Astrocyte of the spinal cord (primary cell): ENCODE results near the gene MICOS13.
"Not testable (repeated sequence)": the region's sequence is repeated elsewhere in the genome, so short reads cannot be mapped to it uniquely, and the experiment has no call there.

Source experiments
- DNase-seq: peaks from one replicate; pipeline ENCODE4 v3.0.0; 2011; ENCODE audit warnings: low read depth, low spot score
- H3K4me3 ChIP-seq: 2 replicates; pipeline ENCODE4 v1.5.1; 2011; ENCODE audit warnings: low read depth, mild to moderate bottlenecking, low read length, moderate library complexity
- in situ Hi-C: cut with HindIII; loops from 2 replicates; pipeline ENCODE4 v1.10.0; 2017; ENCODE audit warnings: low sequenced_read_pairs
- TF ChIP-seq, protein P1 (sequence below): IDR thresholded peaks from 2 replicates; pipeline ENCODE4 v1.5.1; 2012; ENCODE audit warnings: low read depth, mild to moderate bottlenecking, low read length, inconsistent platforms

MICOS13 gene

DNA sequence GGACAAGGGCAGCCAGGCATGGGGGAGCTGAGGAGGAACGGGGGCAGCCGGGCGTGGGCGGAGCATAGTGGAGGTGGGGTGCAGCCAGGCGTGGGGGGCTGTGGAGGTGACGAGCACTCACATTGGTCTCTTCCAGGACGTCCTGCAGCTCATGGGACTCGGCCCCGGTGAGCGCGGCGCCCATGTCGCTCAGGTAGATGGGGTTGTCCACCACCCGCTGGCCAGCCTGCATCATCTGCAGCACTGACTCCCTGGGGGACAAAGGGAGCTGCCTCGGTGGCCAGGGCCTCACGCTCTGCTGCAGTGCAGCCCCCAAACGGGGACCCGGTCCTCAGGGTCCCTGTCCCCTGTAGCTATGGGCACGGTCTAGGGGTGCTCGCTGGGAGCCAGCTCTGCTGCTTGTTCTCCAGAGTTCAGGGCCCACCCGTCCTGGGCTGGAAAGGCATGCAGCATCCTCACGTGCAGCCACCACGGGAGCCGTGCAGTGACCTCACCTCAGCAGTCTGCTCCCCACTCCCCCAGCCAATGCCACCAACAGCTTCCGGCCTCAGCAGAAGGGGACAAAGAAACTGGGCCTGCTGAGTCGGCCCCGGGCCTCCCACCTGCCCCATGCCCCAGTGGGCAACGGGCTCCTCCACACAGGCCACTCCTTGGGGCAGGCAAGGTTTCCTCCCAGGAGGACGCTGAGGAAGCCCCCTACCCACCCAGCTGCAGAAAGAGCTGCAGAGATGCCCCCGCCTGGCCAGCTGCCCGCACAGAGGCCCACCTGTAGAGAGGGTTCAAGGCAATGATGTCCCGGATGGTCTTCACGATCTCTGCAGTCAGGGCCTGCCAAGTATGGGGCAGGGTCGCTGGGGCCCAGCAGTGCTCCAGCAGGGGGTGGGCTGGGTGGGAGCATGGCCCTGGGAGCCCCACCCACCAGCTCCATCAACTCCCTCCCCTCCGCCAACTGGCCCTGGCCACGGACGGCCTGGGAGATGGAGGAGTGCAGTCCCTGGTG is 27.6 kb upstream of the MICOS13 start:
- in situ Hi-C loops, result no loop called here
- DNase-seq, result no peak

DNA sequence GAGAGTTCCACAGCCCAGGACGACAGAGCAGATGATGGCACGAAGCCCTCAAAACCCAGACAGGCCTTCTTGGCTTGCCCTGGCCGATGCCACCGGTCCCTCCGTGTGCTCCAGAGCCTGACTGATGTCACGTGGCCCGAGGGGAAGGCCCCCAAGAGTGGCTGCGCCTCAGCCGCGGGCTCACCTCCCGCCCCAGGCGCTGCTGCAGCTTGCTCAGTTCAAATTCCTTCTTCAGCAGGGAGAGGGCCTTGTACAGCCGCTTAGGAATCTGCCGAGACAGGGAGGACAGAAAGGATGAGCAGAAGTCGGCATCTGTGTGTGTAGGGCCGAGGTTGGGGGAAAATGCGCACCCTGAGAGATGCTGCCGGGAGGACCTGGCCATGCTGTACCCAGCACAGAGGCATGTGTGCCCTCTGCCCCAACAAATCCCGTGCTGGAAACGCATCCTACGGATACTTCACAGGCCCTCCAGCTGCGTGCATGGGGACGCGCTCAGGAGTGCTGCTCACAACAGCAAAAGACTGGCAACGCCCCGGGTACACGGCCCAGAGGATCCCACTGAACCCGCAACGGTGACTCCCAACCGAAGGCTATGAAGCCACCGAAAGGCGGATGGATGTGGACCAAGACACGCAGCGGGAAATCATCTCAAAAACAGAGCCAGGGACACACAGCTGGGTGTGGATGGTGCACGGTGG is 26.7 kb upstream of the MICOS13 start:
- in situ Hi-C loops, result no loop called here
- TF ChIP-seq, protein P1, sequence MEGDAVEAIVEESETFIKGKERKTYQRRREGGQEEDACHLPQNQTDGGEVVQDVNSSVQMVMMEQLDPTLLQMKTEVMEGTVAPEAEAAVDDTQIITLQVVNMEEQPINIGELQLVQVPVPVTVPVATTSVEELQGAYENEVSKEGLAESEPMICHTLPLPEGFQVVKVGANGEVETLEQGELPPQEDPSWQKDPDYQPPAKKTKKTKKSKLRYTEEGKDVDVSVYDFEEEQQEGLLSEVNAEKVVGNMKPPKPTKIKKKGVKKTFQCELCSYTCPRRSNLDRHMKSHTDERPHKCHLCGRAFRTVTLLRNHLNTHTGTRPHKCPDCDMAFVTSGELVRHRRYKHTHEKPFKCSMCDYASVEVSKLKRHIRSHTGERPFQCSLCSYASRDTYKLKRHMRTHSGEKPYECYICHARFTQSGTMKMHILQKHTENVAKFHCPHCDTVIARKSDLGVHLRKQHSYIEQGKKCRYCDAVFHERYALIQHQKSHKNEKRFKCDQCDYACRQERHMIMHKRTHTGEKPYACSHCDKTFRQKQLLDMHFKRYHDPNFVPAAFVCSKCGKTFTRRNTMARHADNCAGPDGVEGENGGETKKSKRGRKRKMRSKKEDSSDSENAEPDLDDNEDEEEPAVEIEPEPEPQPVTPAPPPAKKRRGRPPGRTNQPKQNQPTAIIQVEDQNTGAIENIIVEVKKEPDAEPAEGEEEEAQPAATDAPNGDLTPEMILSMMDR, result no peak
- no peak overlapping the region for H3K4me3 ChIP-seq
- no peak for DNase-seq

More for the DNA sequence above, 27.6 kb upstream of the MICOS13 start:
- TF ChIP-seq, protein P1, result no peak
- H3K4me3 ChIP-seq, result no peak overlapping the region

DNA sequence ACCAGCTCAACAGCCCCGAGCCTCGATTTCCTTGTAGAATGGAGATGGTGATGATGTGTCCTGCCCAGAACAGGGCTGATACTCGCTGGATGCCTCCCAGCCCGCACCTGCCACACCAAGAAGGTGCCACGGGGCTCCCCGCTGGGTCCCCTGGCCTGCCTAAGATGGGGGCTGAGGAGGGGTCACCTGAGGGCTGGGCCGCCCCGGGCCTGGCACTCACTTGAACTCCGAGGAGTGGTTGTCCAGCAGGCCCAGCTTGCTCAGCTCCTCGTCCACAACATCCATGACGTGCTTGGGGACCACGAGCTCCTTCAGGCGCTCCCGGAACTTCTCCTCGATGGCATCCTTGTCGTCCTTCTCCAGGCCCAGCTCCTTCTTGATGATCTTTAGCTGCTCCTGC is 25.2 kb upstream of the MICOS13 start:
- in situ Hi-C loops, result no loop called here

DNA sequence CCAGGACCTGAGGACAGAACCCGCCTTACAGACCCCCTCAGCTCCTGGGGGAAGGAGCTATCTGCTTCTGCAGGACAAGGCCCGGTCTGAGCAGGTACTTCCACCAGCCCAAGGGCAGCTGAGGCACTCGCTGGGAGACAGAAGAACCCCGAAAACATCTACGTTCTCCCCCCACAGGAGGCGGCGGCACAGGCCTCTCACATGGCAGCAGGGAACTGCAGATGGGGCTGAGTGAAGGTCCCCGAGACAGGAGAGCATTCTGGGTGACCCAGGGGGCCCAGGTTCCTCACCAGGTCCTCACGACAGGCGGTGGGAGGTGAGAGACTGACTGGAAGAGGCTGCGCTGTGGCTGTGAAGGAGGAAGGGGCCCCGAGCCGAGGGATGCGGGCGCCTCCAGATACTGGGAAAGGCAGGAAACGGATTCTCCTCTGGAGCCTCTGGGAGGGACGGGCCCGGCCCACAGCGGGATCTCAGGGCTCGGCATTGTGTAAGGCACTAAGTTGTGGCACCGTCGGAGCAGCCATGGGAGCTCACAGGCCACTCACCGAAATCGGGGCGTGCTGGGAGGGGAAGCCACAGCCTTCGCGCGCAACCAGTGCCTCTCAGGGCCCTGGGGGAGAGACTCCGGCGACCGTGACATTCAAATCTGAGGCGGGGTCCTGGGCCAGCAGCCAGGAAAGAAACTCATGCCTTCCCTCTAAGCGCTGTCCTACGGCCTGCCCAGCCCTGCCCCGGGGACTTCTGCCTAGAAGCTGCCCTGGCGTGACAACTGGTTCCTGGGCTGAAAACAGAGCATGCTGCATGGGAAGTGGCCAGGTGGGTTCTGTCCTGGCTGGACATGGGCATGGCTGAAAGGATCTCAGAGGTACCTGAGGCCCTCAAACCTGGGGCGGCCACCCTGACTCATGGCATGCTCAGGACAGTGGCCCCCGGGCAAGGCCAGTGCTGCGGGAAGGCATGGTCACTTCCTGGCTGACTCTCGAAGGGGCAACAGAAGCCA is 23.8 kb upstream of the MICOS13 start:
- in situ Hi-C loops, result no loop called here
- TF ChIP-seq, protein P1, result no peak

More for the DNA sequence above, 25.2 kb upstream of the MICOS13 start:
- no peak overlapping the region for H3K4me3 ChIP-seq
- DNase-seq, result no peak
- TF ChIP-seq, protein P1, result no peak

DNA sequence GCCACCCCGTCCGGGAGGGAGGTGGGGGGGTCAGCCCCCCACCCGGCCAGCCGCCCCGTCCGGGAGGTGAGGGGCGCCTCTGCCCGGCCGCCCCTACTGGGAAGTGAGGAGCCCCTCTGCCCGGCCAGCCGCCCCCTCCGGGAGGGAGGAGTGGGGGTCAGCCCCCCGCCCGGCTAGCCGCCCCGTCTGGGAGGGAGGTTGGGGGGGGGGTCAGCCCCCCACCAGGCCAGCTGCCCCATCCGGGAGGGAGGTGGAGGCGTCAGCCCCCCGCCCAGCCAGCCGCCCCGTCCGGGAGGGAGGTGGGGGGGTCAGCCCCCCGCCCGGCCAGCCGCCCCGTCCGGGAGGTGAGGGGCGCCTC is 21.7 kb upstream of the MICOS13 start:
- H3K4me3 ChIP-seq, in situ Hi-C loops, DNase-seq: not testable (repeated sequence)

More for the DNA sequence above, 23.8 kb upstream of the MICOS13 start:
- no peak overlapping the region for H3K4me3 ChIP-seq
- no peak for DNase-seq

DNA sequence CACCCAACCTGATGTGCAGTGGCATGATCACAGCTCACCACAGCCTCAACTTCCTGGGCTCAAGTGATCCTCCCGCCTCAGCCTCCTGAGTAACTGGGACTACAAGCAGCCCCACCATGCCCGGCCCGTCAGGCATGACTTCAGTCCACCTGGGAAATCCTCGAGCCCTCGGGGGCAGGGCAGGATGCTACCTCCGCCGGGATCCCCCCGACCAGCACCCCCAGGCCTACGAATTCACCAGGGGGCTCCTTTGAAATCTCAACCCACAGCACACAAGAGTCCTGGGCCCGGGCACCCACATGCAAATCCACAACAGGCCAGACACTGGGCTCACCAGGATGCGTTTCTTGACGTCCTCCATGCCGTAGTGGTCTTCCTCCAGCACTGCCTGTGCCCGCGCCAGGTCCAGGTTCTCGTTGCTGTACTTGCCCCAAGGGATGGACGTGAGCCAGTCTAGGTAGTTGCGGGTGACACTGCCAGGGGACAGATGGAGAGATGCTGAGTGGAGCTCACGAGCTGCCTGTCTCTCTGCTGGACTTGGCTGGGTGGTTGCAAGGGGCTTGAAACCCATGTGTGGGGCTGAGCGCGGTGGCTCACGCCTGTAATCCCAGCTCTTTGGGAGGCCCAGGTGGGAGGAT is 20.3 kb upstream of the MICOS13 start:
- TF ChIP-seq, protein P1, result no peak
- no peak for DNase-seq
- in situ Hi-C loops, result no loop called here
- no peak overlapping the region for H3K4me3 ChIP-seq
